Endothelial cell of coronary artery (primary cell): ENCODE measurements around the gene PCDHGA10. TPM values are rescaled to one million over a fixed set of nuclear protein-coding genes. Genes with fewer than 3 reads are reported as not detected.

ENCODE experiments used
- total RNA-seq: library from RNA; depleted of rRNA; stranded (reverse); fragments of >200 nt; gene quantifications from 2 replicates; pipeline ENCODE4 v1.2.3, GENCODE V29; 2014

PCDHGA10 gene
- total RNA-seq, 1 donor from 2014 or later = 3.9 TPM

Other genes starting within 250 kb of the PCDHGA10 start
- 0.45 and 0.56 TPM in 2 replicates for gene PCDHB7, start 240.3 kb upstream of the PCDHGA10 start, total RNA-seq
- gene PCDHB8, start 235.2 kb upstream of the PCDHGA10 start, total RNA-seq = 0.18 and 0.94 TPM in 2 replicates
- gene PCDHB16, start 230.6 kb upstream of the PCDHGA10 start, total RNA-seq = 0.09 and 0.19 TPM in 2 replicates
- 0.27 and 0.28 TPM in 2 replicates for gene PCDHB9, start 225.8 kb upstream of the PCDHGA10 start, total RNA-seq
- 0.72 and 1.0 TPM in 2 replicates for gene PCDHB10, start 220.6 kb upstream of the PCDHGA10 start, total RNA-seq
- 0.38 and 0.99 TPM in 2 replicates for gene PCDHB11, start 213.4 kb upstream of the PCDHGA10 start, total RNA-seq
- gene PCDHB12, start 204.3 kb upstream of the PCDHGA10 start, total RNA-seq = 0.47 and 0.54 TPM in 2 replicates
- gene PCDHB13, start 199.1 kb upstream of the PCDHGA10 start, total RNA-seq = 0.99 and 1.6 TPM in 2 replicates
- 1.3 and 1.6 TPM in 2 replicates for gene PCDHB14, start 189.6 kb upstream of the PCDHGA10 start, total RNA-seq
- 0.90 and 1.7 TPM in 2 replicates for gene PCDHB15, start 167.6 kb upstream of the PCDHGA10 start, total RNA-seq
- 0.09 and 0.19 TPM in 2 replicates for gene SLC25A2, start 108.9 kb upstream of the PCDHGA10 start, total RNA-seq
- 71.7 and 90.4 TPM in 2 replicates for gene TAF7, start 92.2 kb upstream of the PCDHGA10 start, total RNA-seq
- 0.36 and 1.0 TPM in 2 replicates for gene PCDHGA1, start 82.5 kb upstream of the PCDHGA10 start, total RNA-seq
- gene PCDHGA2, start 74.2 kb upstream of the PCDHGA10 start, total RNA-seq = 0.90 and 3.0 TPM in 2 replicates
- gene PCDHGA3, start 69.2 kb upstream of the PCDHGA10 start, total RNA-seq = 0.54 and 1.9 TPM in 2 replicates
- gene PCDHGB1, start 62.9 kb upstream of the PCDHGA10 start, total RNA-seq = 0.99 and 2.0 TPM in 2 replicates
- 2.6 and 5.0 TPM in 2 replicates for gene PCDHGA4, start 58.0 kb upstream of the PCDHGA10 start, total RNA-seq
- 2.0 and 2.2 TPM in 2 replicates for gene PCDHGB2, start 53.0 kb upstream of the PCDHGA10 start, total RNA-seq
- gene PCDHGA5, start 48.8 kb upstream of the PCDHGA10 start, total RNA-seq = 0.90 and 1.2 TPM in 2 replicates
- gene PCDHGB3, start 42.7 kb upstream of the PCDHGA10 start, total RNA-seq = 3.1 and 4.0 TPM in 2 replicates
- gene PCDHGA6, start 39.1 kb upstream of the PCDHGA10 start, total RNA-seq = 2.2 and 2.8 TPM in 2 replicates
- 1.4 and 2.2 TPM in 2 replicates for gene PCDHGA7, start 30.2 kb upstream of the PCDHGA10 start, total RNA-seq
- gene PCDHGB4, start 25.3 kb upstream of the PCDHGA10 start, total RNA-seq = 14.9 and 16.3 TPM in 2 replicates
- 1.3 and 2.4 TPM in 2 replicates for gene PCDHGA8, start 20.4 kb upstream of the PCDHGA10 start, total RNA-seq
- 12.7 and 14.3 TPM in 2 replicates for gene PCDHGB5, start 15.0 kb upstream of the PCDHGA10 start, total RNA-seq
- gene PCDHGA9, start 10.2 kb upstream of the PCDHGA10 start, total RNA-seq = 1.6 and 3.1 TPM in 2 replicates
- 1.7 and 2.7 TPM in 2 replicates for gene PCDHGB6, start 5.0 kb upstream of the PCDHGA10 start, total RNA-seq
- gene PCDHGB7, start 4.7 kb downstream of the PCDHGA10 start, total RNA-seq = 5.8 and 6.8 TPM in 2 replicates
- gene PCDHGA11, start 8.1 kb downstream of the PCDHGA10 start, total RNA-seq = 7.2 and 10.1 TPM in 2 replicates
- 4.8 and 6.7 TPM in 2 replicates for gene PCDHGA12, start 17.5 kb downstream of the PCDHGA10 start, total RNA-seq
- gene PCDHGC3, start 63.0 kb downstream of the PCDHGA10 start, total RNA-seq = 9.2 and 10.3 TPM in 2 replicates
- gene PCDHGC4, start 72.0 kb downstream of the PCDHGA10 start, total RNA-seq = 0.90 and 1.4 TPM in 2 replicates
- 0.45 and 0.94 TPM in 2 replicates for gene PCDHGC5, start 76.1 kb downstream of the PCDHGA10 start, total RNA-seq
- 38.1 and 41.3 TPM in 2 replicates for gene DIAPH1, start 206.0 kb downstream of the PCDHGA10 start, total RNA-seq
- 52.0 and 62.8 TPM in 2 replicates for gene HDAC3, start 223.9 kb downstream of the PCDHGA10 start, total RNA-seq
- 2.4 and 3.0 TPM in 2 replicates for gene RELL2, start 224.0 kb downstream of the PCDHGA10 start, total RNA-seq
- 18.7 and 24.5 TPM in 2 replicates for gene FCHSD1, start 238.4 kb downstream of the PCDHGA10 start, total RNA-seq